Chondrocyte (in vitro differentiated cells): Measurements from ENCODE around the gene DCBLD2. TPM values are rescaled to one million over a fixed set of nuclear protein-coding genes. Genes with fewer than 3 reads are reported as not detected.

ENCODE experiments used
- DNase-seq: peaks from one replicate; pipeline ENCODE4 v3.0.0; 2021; ENCODE audit warnings: mixed read lengths, low spot score
- H3K27ac Mint-ChIP-seq: one replicate; pipeline ENCODE4 v1.8.0; 2021; ENCODE audit warnings: mild to moderate bottlenecking, moderate library complexity, mixed read lengths; ENCODE audit not compliant: unreplicated experiment
- H3K27me3 Mint-ChIP-seq: 2 replicates; pipeline ENCODE4 v1.8.0; 2021; ENCODE audit warnings: low read depth, mixed read lengths
- H3K36me3 Mint-ChIP-seq: 2 replicates; pipeline ENCODE4 v1.8.0; 2021; ENCODE audit warnings: low read depth, mixed read lengths
- H3K4me1 Mint-ChIP-seq: 2 replicates; pipeline ENCODE4 v1.8.0; 2021; ENCODE audit warnings: low read depth, mild to moderate bottlenecking, mixed read lengths
- H3K4me3 Mint-ChIP-seq: one replicate; pipeline ENCODE4 v1.8.0; 2021; ENCODE audit warnings: mild to moderate bottlenecking, moderate library complexity, mixed read lengths; ENCODE audit not compliant: unreplicated experiment
- H3K9me3 Mint-ChIP-seq: 2 replicates; pipeline ENCODE4 v1.8.0; 2021; ENCODE audit warnings: low read depth, mixed read lengths
- total RNA-seq: library from RNA; stranded (reverse); gene quantifications from 3 replicates; pipeline ENCODE4 v1.2.1, GENCODE V29; 2021
- TF ChIP-seq, protein P1 (sequence below): fragments of 200-600 bp; sonication (generic); IDR thresholded peaks from 2 replicates; pipeline ENCODE4 v1.5.0; 2021; ENCODE audit warnings: antibody characterized with exemption, mild to moderate bottlenecking, moderate library complexity

The DCBLD2 gene
- total RNA-seq, 1 donor from 2014 or later, result 63.2 TPM

GRCh38 chr3:98754483-98754882 lies 147.0 kb downstream of the DCBLD2 start:
- Mint-ChIP-seq H3K27ac (no peak overlapping the region), H3K9me3 (no peaks in the 10 kb centered on the region), H3K4me3 (no peak overlapping the region), H3K27me3 (peaks cover 17% of the 10 kb centered on the region), H3K36me3 (no peaks in the 10 kb centered on the region), H3K4me1 (peaks cover 7% of the 10 kb centered on the region)
- TF ChIP-seq, protein P1, sequence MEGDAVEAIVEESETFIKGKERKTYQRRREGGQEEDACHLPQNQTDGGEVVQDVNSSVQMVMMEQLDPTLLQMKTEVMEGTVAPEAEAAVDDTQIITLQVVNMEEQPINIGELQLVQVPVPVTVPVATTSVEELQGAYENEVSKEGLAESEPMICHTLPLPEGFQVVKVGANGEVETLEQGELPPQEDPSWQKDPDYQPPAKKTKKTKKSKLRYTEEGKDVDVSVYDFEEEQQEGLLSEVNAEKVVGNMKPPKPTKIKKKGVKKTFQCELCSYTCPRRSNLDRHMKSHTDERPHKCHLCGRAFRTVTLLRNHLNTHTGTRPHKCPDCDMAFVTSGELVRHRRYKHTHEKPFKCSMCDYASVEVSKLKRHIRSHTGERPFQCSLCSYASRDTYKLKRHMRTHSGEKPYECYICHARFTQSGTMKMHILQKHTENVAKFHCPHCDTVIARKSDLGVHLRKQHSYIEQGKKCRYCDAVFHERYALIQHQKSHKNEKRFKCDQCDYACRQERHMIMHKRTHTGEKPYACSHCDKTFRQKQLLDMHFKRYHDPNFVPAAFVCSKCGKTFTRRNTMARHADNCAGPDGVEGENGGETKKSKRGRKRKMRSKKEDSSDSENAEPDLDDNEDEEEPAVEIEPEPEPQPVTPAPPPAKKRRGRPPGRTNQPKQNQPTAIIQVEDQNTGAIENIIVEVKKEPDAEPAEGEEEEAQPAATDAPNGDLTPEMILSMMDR, result no peak
- DNase-seq, result no peak

GRCh38 chr3:98750276-98750919 lies 151.1 kb downstream of the DCBLD2 start:
- no peaks in the 10 kb centered on the region for H3K36me3 Mint-ChIP-seq
- TF ChIP-seq, protein P1, result no peak
- peaks cover 16% of the 10 kb centered on the region for H3K27me3 Mint-ChIP-seq
- H3K4me3 Mint-ChIP-seq, result no peak overlapping the region
- no peaks in the 10 kb centered on the region for H3K9me3 Mint-ChIP-seq
- no peak overlapping the region for H3K27ac Mint-ChIP-seq
- DNase-seq, result no peak
- peaks cover under 1% of the 10 kb centered on the region for H3K4me1 Mint-ChIP-seq

- no peak overlapping the region for H3K27ac Mint-ChIP-seq
- H3K4me3 Mint-ChIP-seq, result no peak overlapping the region
- no peaks in the 10 kb centered on the region for H3K36me3 Mint-ChIP-seq
- H3K4me1 Mint-ChIP-seq, result no peaks in the 10 kb centered on the region
- H3K27me3 Mint-ChIP-seq, result peaks cover 8% of the 10 kb centered on the region
- TF ChIP-seq, protein P1, result no peak
- no peaks in the 10 kb centered on the region for H3K9me3 Mint-ChIP-seq
- DNase-seq, result no peak
Measured at GRCh38 chr3:98746882-98747281, 154.6 kb downstream of the DCBLD2 start.

- no peaks in the 10 kb centered on the region for H3K36me3 Mint-ChIP-seq
- no peak for DNase-seq
- H3K4me3 Mint-ChIP-seq, result no peak overlapping the region
- peaks cover 10% of the 10 kb centered on the region for H3K27me3 Mint-ChIP-seq
- H3K9me3 Mint-ChIP-seq, result no peaks in the 10 kb centered on the region
- no peaks in the 10 kb centered on the region for H3K4me1 Mint-ChIP-seq
- TF ChIP-seq, protein P1, result no peak
- H3K27ac Mint-ChIP-seq, result no peak overlapping the region
Measured at GRCh38 chr3:98746122-98746521, 155.4 kb downstream of the DCBLD2 start.

Other genes with a start within 250 kb of the DCBLD2 start
- 0.32 TPM in 1 of 3 replicates, not detected in the others for gene ST3GAL6, start 138.4 kb downstream of the DCBLD2 start, total RNA-seq